Bronchial epithelial cell (primary cell): ENCODE data around the gene PPIL1. TPM values are rescaled to one million over a fixed set of nuclear protein-coding genes. Genes with fewer than 3 reads are reported as not detected.

Experiments
- DNase-seq: peaks from one replicate; pipeline ENCODE4 v3.0.0-alpha.2; 2010; ENCODE audit warnings: low read depth
- FAIRE-seq: peaks from 2 replicates; lab custom pipeline; 2011; peaks lifted over from hg19 to GRCh38; lab: Jason Lieb, UNC
- H3K27me3 ChIP-seq: 2 replicates; pipeline ENCODE4 v1.5.1; 2011; ENCODE audit warnings: low read length; ENCODE audit not compliant: control insufficient read depth, insufficient read depth
- H3K36me3 ChIP-seq: 2 replicates; pipeline ENCODE4 v1.5.1; 2011; ENCODE audit warnings: low read length; ENCODE audit not compliant: control insufficient read depth, insufficient read depth
- H3K4me3 ChIP-seq: 2 replicates; pipeline ENCODE4 v1.5.1; 2011; ENCODE audit warnings: mild to moderate bottlenecking, low read depth, low read length, control low read depth
- total RNA-seq: library from RNA; depleted of rRNA; stranded (reverse); fragments of >200 nt; gene quantifications from 2 replicates; pipeline ENCODE4 v1.2.1, GENCODE V29; 2014
- TF ChIP-seq, protein P1 (sequence below): IDR thresholded peaks from 2 replicates; pipeline ENCODE4 v1.5.1; 2011; ENCODE audit warnings: mild to moderate bottlenecking, moderate library complexity, low read length, control low read depth, inconsistent platforms; ENCODE audit not compliant: insufficient read depth, severe bottlenecking

The PPIL1 gene
- total RNA-seq, 1 donor from 2014 or later, result 34.8 TPM

DNA sequence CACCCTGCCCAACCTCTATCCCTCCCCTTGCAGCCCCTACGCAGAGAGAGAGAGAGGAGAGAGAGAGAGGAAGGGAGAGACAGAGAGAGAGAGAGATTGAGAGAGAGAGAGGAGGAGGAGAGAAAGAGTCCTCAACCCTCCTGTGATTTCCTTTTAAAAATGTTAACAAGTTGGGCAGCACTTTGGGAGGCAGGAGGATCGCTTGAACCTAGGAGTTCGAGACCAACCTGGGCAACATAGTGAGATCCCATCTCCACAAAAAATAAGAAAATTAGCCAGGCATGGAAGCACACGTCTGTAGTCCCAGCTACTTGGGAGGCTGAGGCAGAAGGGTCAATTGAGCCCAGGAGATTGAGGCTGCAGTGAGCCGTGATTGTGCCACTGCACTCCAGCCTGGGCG, 65.4 kb downstream of the PPIL1 start:
- DNase-seq (no peak), FAIRE-seq (no peak)
- TF ChIP-seq, protein P1, sequence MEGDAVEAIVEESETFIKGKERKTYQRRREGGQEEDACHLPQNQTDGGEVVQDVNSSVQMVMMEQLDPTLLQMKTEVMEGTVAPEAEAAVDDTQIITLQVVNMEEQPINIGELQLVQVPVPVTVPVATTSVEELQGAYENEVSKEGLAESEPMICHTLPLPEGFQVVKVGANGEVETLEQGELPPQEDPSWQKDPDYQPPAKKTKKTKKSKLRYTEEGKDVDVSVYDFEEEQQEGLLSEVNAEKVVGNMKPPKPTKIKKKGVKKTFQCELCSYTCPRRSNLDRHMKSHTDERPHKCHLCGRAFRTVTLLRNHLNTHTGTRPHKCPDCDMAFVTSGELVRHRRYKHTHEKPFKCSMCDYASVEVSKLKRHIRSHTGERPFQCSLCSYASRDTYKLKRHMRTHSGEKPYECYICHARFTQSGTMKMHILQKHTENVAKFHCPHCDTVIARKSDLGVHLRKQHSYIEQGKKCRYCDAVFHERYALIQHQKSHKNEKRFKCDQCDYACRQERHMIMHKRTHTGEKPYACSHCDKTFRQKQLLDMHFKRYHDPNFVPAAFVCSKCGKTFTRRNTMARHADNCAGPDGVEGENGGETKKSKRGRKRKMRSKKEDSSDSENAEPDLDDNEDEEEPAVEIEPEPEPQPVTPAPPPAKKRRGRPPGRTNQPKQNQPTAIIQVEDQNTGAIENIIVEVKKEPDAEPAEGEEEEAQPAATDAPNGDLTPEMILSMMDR, result no peak
- no peaks in the 10 kb centered on the region for H3K36me3 ChIP-seq
- H3K27me3 ChIP-seq, result peaks cover 4% of the 10 kb centered on the region
- no peak overlapping the region for H3K4me3 ChIP-seq

DNA sequence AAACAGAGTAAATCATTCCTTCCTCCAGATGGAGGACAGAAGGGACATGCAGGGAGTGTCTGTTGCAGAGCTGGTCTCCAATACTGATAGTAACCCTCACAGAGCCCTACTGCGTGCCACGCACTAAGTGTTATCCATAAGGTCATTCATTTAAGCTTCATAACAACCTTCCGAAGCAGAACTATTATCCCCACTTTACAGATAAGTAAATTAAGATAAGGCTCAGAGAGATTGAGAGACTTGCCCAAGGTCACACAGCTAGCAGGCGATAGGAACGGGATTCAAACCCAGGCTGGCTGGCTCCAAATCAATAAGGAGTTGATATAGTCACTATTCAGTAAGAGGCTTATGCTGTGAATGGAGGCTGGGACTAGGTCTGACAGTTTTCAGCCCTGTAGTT, 66.0 kb downstream of the PPIL1 start:
- H3K4me3 ChIP-seq, result no peak overlapping the region

DNA sequence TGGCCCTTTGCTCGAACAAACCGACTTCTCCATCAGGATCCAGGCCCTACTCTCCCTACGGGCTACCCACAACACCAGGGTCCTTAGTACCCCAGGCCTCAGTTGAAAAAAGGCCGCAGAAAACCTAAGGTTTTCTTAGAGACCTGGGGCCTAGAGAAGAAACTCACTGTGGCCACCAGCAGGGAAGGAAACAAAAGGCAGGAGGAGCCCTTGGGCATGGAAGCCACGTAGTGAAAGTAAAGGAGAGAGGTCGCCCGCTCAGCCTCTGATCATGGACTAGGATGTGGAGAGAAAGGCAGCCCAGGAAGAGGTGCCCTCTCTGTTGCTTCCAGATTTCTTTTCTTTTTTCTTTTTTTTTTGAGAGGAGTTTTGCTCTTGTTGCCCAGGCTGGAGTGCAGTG, 66.9 kb downstream of the PPIL1 start:
- no peak for FAIRE-seq

More for the DNA sequence above, 66.0 kb downstream of the PPIL1 start:
- Histone ChIP-seq H3K36me3 (no peaks in the 10 kb centered on the region), H3K27me3 (peaks cover 4% of the 10 kb centered on the region)
- FAIRE-seq (no peak), DNase-seq (no peak)
- TF ChIP-seq, protein P1, result no peak

DNA sequence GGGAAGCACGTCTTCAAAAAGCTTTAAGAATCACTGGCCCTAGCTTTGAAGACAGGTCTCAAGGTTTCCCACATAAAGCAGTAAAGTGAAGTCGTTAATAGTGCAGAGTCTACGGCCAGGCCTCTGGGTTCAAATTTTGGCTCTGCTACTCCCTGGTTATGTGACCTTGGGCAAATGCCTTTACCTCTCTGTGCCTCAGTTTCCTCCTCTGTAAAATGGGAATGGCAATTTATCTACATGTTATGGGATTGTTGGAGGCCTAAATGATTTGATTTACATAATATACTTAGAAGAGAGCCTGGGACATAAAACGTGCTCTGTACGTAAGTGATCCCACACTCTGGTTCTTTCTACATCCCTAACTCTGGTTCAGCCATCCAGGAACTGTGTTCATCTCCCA, 67.5 kb downstream of the PPIL1 start:
- TF ChIP-seq, protein P1, result no peak
- Histone ChIP-seq H3K36me3 (no peaks in the 10 kb centered on the region), H3K4me3 (no peak overlapping the region), H3K27me3 (peaks cover 4% of the 10 kb centered on the region)
- FAIRE-seq, result no peak
- no peak for DNase-seq

More for the DNA sequence above, 66.9 kb downstream of the PPIL1 start:
- no peak overlapping the region for H3K4me3 ChIP-seq
- no peaks in the 10 kb centered on the region for H3K36me3 ChIP-seq
- TF ChIP-seq, protein P1, result no peak
- peaks cover 4% of the 10 kb centered on the region for H3K27me3 ChIP-seq
- no peak for DNase-seq

DNA sequence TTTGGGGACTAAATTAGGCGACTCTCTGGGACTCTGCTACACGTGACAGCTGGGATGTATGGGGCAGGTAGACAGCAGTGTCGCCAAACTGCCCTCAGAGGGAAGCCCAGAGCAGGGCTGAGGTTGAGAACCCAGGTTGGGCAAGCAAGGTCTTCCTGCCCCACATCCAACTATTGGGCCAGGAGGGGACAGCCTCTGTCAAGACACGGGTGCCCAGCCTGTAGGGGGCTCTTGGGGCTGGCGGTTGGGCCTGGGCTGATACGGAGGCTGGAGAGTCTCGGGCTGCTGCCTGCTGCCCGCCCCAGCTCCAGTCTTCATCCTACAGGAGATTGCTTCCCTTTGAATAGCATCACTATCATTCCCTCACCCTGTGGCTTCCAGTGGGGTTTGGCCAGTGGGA, 68.7 kb downstream of the PPIL1 start:
- DNase-seq (no peak), FAIRE-seq (no peak)
- TF ChIP-seq, protein P1, result no peak
- no peak overlapping the region for H3K4me3 ChIP-seq
- no peaks in the 10 kb centered on the region for H3K36me3 ChIP-seq
- H3K27me3 ChIP-seq, result peaks cover 4% of the 10 kb centered on the region

DNA sequence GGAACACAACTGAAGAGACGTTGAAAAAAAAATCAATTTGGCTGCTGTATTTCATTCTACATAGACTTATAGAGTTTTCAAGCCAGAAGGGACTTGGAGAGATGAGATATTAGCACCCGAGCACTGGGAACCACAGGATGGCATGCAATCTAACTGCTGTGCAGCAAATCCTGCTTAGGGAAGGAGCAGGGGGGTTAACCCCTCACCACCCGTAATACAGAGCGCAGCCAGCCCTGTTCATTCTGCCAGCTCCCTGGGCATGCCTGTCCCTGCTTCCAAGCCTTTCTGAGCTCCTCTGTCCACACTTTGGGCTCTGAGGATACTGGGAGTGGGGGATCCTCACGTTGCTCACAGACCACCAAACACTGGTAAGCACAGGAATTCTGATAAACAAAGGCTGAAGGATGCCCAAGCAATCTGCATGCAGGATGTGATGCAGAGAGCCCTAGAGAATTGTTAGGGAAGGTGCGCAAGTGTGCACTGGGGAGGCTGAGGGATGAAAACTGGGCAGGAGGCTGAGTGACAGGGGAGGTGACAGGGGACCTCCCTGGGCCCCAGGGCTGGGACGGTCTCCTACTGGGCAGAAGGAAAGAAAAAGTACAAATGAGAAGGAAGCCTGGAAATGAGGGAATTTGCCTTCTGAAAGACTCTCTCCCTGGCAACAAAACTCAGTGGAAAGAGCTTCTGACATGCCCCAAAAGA, 69.4 kb downstream of the PPIL1 start:
- Histone ChIP-seq H3K4me3 (no peak overlapping the region), H3K36me3 (no peaks in the 10 kb centered on the region), H3K27me3 (peaks cover 4% of the 10 kb centered on the region)
- no peak for FAIRE-seq
- no peak for DNase-seq
- TF ChIP-seq, protein P1, result no peak
